ENCODE data around the gene NRG2. TPM values are rescaled to one million over a fixed set of nuclear protein-coding genes. Genes with fewer than 3 reads are reported as not detected.

Gene NRG2
- 1 to 10 TPM; 4.5 to 7.0 (median 5.4) TPM for total RNA-seq

- peak; percentile 20 to 49 for TF ChIP-seq CTCF (IDR thresholded peaks at IDR 0.05)
- TF ChIP-seq POLR2AphosphoS5 (IDR thresholded peaks at IDR 0.05), result peak in 1 of 3 donors; percentile 32
- no peak for TF ChIP-seq EP300 (IDR thresholded peaks at IDR 0.05)
- H3K4me3 ChIP-seq, result peak within 1 kb of the TSS; percentile 63
- WGBS, result 0% methylated on average over 25 of the region's 82 CpGs
- H3K9me3 ChIP-seq, result no peaks in the 10 kb centered on the region
- H3K27ac ChIP-seq, result peak within 1 kb of the TSS; percentile 35
- DNase-seq (ENCODE audit: low spot score in 2 of 2), result peak; percentile 79 to 86
- no peaks in the 10 kb centered on the region for H3K36me3 ChIP-seq
- peaks cover 24% of the 10 kb centered on the region for H3K27me3 ChIP-seq
- peaks cover 48% of the 10 kb centered on the region for H3K4me1 ChIP-seq
Measured at GRCh38 chr5:140042643-140043507, at the start of gene NRG2. Gene NRG2 (minus strand): TSS chr5:140043299.

GRCh38 chr5:140090251-140090650 lies 47.2 kb upstream of the NRG2 start:
- no peak overlapping the region for H3K4me3 ChIP-seq
- 82% methylated on average over 1 of the region's 1 CpG for WGBS
- no peak for DNase-seq (ENCODE audit: low spot score in 2 of 2)
- H3K4me1 ChIP-seq, result no peaks in the 10 kb centered on the region
- no peaks in the 10 kb centered on the region for H3K27me3 ChIP-seq
- no peaks in the 10 kb centered on the region for H3K36me3 ChIP-seq
- H3K27ac ChIP-seq, result no peak overlapping the region
- no peak for TF ChIP-seq POLR2A (IDR thresholded peaks at IDR 0.05)
- TF ChIP-seq POLR2AphosphoS5 (IDR thresholded peaks at IDR 0.05), result no peak
- TF ChIP-seq CTCF (IDR thresholded peaks at IDR 0.05), result no peak
- TF ChIP-seq EP300 (IDR thresholded peaks at IDR 0.05), result no peak
- peaks cover 4% of the 10 kb centered on the region for H3K9me3 ChIP-seq

- Histone ChIP-seq H3K4me3 (no peak overlapping the region), H3K27ac (no peak overlapping the region), H3K4me1 (no peaks in the 10 kb centered on the region), H3K27me3 (no peaks in the 10 kb centered on the region), H3K36me3 (no peaks in the 10 kb centered on the region), H3K9me3 (peaks cover 3% of the 10 kb centered on the region)
- WGBS, result 28% methylated on average over 4 of the region's 4 CpGs
- TF ChIP-seq POLR2A (IDR thresholded peaks at IDR 0.05) (no peak), POLR2AphosphoS5 (IDR thresholded peaks at IDR 0.05) (no peak), CTCF (IDR thresholded peaks at IDR 0.05) (no peak), EP300 (IDR thresholded peaks at IDR 0.05) (no peak)
- no peak for DNase-seq (ENCODE audit: low spot score in 2 of 2)
Measured at GRCh38 chr5:140084541-140084940, 41.4 kb upstream of the NRG2 start.

- no peaks in the 10 kb centered on the region for H3K4me1 ChIP-seq
- WGBS, result 63% methylated on average over 1 of the region's 1 CpG
- H3K4me3 ChIP-seq, result no peak overlapping the region
- no peak overlapping the region for H3K27ac ChIP-seq
- no peaks in the 10 kb centered on the region for H3K27me3 ChIP-seq
- no peak for TF ChIP-seq POLR2AphosphoS5 (IDR thresholded peaks at IDR 0.05)
- TF ChIP-seq CTCF (IDR thresholded peaks at IDR 0.05), result no peak
- no peak for TF ChIP-seq EP300 (IDR thresholded peaks at IDR 0.05)
- TF ChIP-seq POLR2A (IDR thresholded peaks at IDR 0.05), result no peak
- no peaks in the 10 kb centered on the region for H3K36me3 ChIP-seq
- DNase-seq (ENCODE audit: low spot score in 2 of 2), result no peak
- no peaks in the 10 kb centered on the region for H3K9me3 ChIP-seq
Measured at GRCh38 chr5:140083650-140084049, 40.6 kb upstream of the NRG2 start.

GRCh38 chr5:140083120-140083519 lies 40.0 kb upstream of the NRG2 start:
- 100% methylated on average over 1 of the region's 1 CpG for WGBS
- no peak for DNase-seq (ENCODE audit: low spot score in 2 of 2)
- no peaks in the 10 kb centered on the region for H3K27me3 ChIP-seq
- no peaks in the 10 kb centered on the region for H3K9me3 ChIP-seq
- H3K4me1 ChIP-seq, result no peaks in the 10 kb centered on the region
- H3K4me3 ChIP-seq, result no peak overlapping the region
- no peak overlapping the region for H3K27ac ChIP-seq
- H3K36me3 ChIP-seq, result no peaks in the 10 kb centered on the region
- TF ChIP-seq EP300 (IDR thresholded peaks at IDR 0.05) (no peak), POLR2AphosphoS5 (IDR thresholded peaks at IDR 0.05) (no peak), POLR2A (IDR thresholded peaks at IDR 0.05) (no peak), CTCF (IDR thresholded peaks at IDR 0.05) (no peak)
